Mesothelial cell of epicardium (in vitro differentiated cells): ENCODE results near the gene SGCD. TPM values are rescaled to one million over a fixed set of nuclear protein-coding genes. Genes with fewer than 3 reads are reported as not detected.

Experiments used
- DNase-seq, 2 experiments: peaks; one replicate each; pipeline ENCODE4 v3.0.0; 2021; ENCODE audit warnings: low spot score in 2 of 2; ENCODE audit not compliant: unreplicated experiment in 2 of 2
- H3K27ac Mint-ChIP-seq: 2 replicates; pipeline ENCODE4 v1.8.0; 2021; ENCODE audit warnings: mixed read lengths
- H3K27me3 Mint-ChIP-seq: 2 replicates; pipeline ENCODE4 v1.8.0; 2021; ENCODE audit warnings: low read depth, mixed read lengths
- H3K36me3 Mint-ChIP-seq: 2 replicates; pipeline ENCODE4 v1.8.0; 2021; ENCODE audit warnings: mixed read lengths
- H3K4me1 Mint-ChIP-seq: 2 replicates; pipeline ENCODE4 v1.8.0; 2021; ENCODE audit warnings: mixed read lengths
- H3K4me3 Mint-ChIP-seq: 2 replicates; pipeline ENCODE4 v1.8.0; 2021; ENCODE audit warnings: mild to moderate bottlenecking, moderate library complexity, mixed read lengths
- H3K9me3 Mint-ChIP-seq: 2 replicates; pipeline ENCODE4 v1.8.0; 2021; ENCODE audit warnings: mixed read lengths
- total RNA-seq: library from RNA; stranded (reverse); gene quantifications from 3 replicates; pipeline ENCODE4 v1.2.1, GENCODE V29; 2021
- TF ChIP-seq, protein P1 (sequence below): fragments of 200-600 bp; sonication (generic); IDR thresholded peaks from one replicate; pipeline ENCODE4 v1.5.0; 2021; ENCODE audit warnings: antibody characterized with exemption; ENCODE audit not compliant: unreplicated experiment

The SGCD gene
- total RNA-seq, 1 donor from 2014 or later, result 4.9 TPM

DNA sequence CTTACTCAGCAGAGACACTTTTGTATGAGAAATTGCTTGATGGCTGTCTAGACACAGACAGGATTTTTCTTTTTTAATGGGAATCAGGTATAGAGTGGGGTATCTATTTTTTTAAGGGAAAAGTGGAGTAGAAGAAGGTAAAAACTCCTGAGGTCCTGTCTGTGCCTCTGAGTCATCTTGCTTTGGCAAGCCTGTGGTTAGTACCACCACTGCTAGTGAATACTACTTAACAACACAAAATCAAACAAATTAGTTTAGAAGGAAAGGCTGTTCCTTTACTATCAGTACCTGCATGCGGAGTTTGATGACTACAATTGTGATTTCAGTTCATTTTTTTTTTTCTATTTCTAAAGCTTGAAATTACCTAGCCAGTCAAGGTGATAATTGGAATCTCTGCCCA lies 372.2 kb downstream of the SGCD start:
- H3K4me1 Mint-ChIP-seq, result peaks cover 4% of the 10 kb centered on the region
- no peaks in the 10 kb centered on the region for H3K9me3 Mint-ChIP-seq
- no peak overlapping the region for H3K27ac Mint-ChIP-seq
- no peaks in the 10 kb centered on the region for H3K27me3 Mint-ChIP-seq
- H3K36me3 Mint-ChIP-seq, result no peaks in the 10 kb centered on the region
- H3K4me3 Mint-ChIP-seq, result no peak overlapping the region
- TF ChIP-seq, protein P1, sequence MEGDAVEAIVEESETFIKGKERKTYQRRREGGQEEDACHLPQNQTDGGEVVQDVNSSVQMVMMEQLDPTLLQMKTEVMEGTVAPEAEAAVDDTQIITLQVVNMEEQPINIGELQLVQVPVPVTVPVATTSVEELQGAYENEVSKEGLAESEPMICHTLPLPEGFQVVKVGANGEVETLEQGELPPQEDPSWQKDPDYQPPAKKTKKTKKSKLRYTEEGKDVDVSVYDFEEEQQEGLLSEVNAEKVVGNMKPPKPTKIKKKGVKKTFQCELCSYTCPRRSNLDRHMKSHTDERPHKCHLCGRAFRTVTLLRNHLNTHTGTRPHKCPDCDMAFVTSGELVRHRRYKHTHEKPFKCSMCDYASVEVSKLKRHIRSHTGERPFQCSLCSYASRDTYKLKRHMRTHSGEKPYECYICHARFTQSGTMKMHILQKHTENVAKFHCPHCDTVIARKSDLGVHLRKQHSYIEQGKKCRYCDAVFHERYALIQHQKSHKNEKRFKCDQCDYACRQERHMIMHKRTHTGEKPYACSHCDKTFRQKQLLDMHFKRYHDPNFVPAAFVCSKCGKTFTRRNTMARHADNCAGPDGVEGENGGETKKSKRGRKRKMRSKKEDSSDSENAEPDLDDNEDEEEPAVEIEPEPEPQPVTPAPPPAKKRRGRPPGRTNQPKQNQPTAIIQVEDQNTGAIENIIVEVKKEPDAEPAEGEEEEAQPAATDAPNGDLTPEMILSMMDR, result no peak
- DNase-seq, result no peak

DNA sequence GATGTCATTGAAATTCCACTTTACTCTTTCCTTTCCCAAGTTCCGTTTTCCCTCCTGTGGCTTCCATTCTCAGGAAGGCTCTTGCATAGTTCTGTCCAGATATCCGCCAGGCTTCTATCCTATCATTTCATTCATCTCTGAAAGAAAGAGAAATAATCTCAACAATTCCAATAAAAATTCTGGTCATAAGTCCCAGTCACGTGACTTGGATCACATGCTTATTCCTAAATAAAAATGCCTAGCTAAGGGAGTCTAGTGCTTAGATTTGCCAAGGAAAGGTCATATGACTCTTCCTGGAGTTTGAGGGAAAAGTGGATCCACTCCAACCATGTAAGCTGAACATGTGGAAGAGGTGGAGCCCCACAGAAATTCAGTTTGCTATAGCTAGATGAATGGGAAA lies 377.2 kb downstream of the SGCD start:
- TF ChIP-seq, protein P1, result no peak
- no peaks in the 10 kb centered on the region for H3K9me3 Mint-ChIP-seq
- peaks cover 3% of the 10 kb centered on the region for H3K4me1 Mint-ChIP-seq
- H3K27me3 Mint-ChIP-seq, result no peaks in the 10 kb centered on the region
- no peaks in the 10 kb centered on the region for H3K36me3 Mint-ChIP-seq
- no peak overlapping the region for H3K27ac Mint-ChIP-seq
- H3K4me3 Mint-ChIP-seq, result no peak overlapping the region
- no peak for DNase-seq

DNA sequence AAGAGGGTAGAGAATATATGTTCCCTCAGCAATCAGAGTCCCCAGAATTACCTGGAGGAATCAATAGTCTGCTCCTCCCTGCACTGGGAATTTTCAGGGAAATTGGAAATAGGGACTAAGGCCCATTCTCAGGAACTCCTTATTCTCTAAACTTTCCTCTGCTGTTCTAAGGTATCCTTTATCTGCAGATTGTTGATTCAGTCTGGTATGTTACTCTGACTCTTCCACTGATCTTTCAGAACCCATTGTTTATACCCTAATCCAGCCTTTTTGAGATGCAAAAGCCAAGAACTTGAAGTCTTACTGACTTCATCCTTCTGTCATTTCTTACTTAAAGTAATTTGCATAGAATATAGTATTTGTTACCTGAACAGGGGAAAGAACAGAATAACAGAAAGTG lies 379.7 kb downstream of the SGCD start:
- DNase-seq, result no peak
- Mint-ChIP-seq H3K27me3 (no peaks in the 10 kb centered on the region), H3K27ac (no peak overlapping the region), H3K9me3 (no peaks in the 10 kb centered on the region), H3K4me1 (peaks cover 3% of the 10 kb centered on the region), H3K36me3 (no peaks in the 10 kb centered on the region), H3K4me3 (no peak overlapping the region)
- TF ChIP-seq, protein P1, result no peak

DNA sequence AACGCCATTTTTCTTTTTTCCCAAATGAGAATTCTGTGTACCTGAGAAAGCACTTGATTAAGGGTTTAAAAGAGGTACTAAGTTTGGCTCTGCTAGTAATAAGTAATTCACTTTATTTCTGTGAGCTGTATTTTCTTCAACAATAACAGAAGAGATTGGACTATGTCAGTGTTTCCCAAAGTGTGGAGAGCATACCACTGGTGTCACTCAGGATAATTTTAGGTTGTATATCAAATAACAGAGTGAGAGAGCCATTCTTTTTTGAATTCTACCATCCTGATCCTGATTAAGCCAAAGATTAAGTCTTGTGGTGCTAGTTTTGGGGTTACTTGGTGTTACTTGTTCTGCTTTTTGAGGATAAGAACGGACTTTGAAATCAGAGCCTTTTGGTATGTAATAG lies 380.8 kb downstream of the SGCD start:
- Mint-ChIP-seq H3K27me3 (no peaks in the 10 kb centered on the region), H3K36me3 (no peaks in the 10 kb centered on the region), H3K9me3 (no peaks in the 10 kb centered on the region), H3K27ac (no peak overlapping the region), H3K4me3 (no peak overlapping the region), H3K4me1 (peaks cover 3% of the 10 kb centered on the region)
- DNase-seq, result no peak
- TF ChIP-seq, protein P1, result no peak

DNA sequence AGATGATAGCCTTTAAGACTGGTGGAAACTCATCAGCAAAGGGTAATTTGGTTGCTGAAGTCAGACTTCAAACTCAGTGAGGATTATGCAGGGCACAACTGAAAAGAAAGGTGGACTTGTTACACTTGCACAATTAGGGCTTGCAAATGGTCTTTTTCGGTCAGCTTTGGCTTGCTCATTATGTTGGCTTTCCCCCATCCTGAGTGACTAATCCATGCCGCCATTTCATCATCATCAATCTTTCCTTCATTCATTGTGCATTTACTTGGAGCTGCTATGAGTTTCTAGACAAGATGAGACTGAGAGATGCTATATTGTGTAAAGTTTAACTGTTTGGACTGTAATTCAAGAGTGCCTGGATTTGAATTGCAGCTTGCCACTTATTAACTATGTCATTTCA lies 388.3 kb downstream of the SGCD start:
- H3K4me3 Mint-ChIP-seq, result no peak overlapping the region
- H3K4me1 Mint-ChIP-seq, result no peaks in the 10 kb centered on the region
- H3K36me3 Mint-ChIP-seq, result no peaks in the 10 kb centered on the region
- TF ChIP-seq, protein P1, result no peak
- no peak overlapping the region for H3K27ac Mint-ChIP-seq
- H3K9me3 Mint-ChIP-seq, result no peaks in the 10 kb centered on the region
- peaks cover 2% of the 10 kb centered on the region for H3K27me3 Mint-ChIP-seq
- no peak for DNase-seq
